WTC11 (cell line): ENCODE measurements around the gene RSPH1.

Source experiments
- JUN ChIP-seq: sonication (generic); formaldehyde crosslinking; IDR thresholded peaks from 2 replicates; pipeline ENCODE4 v1.8.0; 2023; ENCODE audit warnings: mild to moderate bottlenecking, missing genetic modification reagents
- TF ChIP-seq, protein P1 (sequence below): fragments of 200-600 bp; IDR thresholded peaks from 2 replicates; pipeline ENCODE4 v1.8.0; 2022; ENCODE audit warnings: antibody characterized with exemption
- TF ChIP-seq, protein P2 (sequence below): sonication (generic); formaldehyde crosslinking; conservative IDR thresholded peaks from 2 replicates; pipeline ENCODE4 v1.8.1; 2022; ENCODE audit warnings: mild to moderate bottlenecking, missing genetic modification reagents
- TF ChIP-seq, protein P3 (sequence below): sonication (generic); formaldehyde crosslinking; IDR thresholded peaks from 2 replicates; pipeline ENCODE4 v1.8.1; 2022; ENCODE audit warnings: mild to moderate bottlenecking, moderate library complexity, missing genetic modification reagents

DNA sequence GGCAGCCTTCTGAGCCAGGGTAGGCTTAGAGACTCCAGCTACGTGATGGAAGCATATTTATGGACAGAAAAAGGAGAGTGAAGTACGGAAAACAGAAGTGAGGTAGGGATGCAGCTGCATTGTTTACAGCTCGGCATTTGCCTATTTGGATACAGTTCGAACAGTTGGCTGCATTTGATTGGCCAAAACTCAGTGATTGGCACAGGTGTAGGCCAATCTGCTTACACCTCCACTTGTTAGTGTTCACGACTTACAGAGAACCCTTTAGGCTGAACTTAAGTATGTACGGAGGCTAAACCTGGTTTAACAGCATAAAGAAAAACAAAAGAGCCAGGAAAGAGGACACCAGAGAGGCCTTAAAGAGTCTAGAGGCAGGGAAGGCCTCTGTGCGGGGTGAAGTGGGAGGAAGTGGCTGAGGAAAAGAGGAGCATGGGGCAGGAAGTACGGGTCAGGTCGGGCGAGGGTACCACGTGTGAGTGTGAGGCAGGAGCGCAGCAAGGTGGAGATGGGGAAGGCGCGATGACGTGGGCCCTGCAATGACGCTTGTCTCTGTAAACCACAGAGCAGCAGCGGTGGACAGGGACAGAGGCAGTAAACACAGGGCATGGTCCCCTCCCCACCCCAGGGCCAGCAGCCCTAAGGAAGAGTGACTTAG lies 32.0 kb downstream of the RSPH1 start:
- TF ChIP-seq, protein P1, sequence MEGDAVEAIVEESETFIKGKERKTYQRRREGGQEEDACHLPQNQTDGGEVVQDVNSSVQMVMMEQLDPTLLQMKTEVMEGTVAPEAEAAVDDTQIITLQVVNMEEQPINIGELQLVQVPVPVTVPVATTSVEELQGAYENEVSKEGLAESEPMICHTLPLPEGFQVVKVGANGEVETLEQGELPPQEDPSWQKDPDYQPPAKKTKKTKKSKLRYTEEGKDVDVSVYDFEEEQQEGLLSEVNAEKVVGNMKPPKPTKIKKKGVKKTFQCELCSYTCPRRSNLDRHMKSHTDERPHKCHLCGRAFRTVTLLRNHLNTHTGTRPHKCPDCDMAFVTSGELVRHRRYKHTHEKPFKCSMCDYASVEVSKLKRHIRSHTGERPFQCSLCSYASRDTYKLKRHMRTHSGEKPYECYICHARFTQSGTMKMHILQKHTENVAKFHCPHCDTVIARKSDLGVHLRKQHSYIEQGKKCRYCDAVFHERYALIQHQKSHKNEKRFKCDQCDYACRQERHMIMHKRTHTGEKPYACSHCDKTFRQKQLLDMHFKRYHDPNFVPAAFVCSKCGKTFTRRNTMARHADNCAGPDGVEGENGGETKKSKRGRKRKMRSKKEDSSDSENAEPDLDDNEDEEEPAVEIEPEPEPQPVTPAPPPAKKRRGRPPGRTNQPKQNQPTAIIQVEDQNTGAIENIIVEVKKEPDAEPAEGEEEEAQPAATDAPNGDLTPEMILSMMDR, result no peak
- TF ChIP-seq JUN (CRISPR knock-in tag), result no peak
- TF ChIP-seq, protein P2, sequence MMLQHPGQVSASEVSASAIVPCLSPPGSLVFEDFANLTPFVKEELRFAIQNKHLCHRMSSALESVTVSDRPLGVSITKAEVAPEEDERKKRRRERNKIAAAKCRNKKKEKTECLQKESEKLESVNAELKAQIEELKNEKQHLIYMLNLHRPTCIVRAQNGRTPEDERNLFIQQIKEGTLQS (CRISPR knock-in tag), result no peak
- TF ChIP-seq, protein P3, sequence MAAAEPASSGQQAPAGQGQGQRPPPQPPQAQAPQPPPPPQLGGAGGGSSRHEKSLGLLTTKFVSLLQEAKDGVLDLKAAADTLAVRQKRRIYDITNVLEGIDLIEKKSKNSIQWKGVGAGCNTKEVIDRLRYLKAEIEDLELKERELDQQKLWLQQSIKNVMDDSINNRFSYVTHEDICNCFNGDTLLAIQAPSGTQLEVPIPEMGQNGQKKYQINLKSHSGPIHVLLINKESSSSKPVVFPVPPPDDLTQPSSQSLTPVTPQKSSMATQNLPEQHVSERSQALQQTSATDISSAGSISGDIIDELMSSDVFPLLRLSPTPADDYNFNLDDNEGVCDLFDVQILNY (CRISPR knock-in tag), result no peak
